CD4-positive, alpha-beta T cell treated with Interleukin-21 for 1 hour (primary cell): ENCODE data around the gene AKAP12.

Source experiments
- DNase-seq: peaks from one replicate; pipeline ENCODE4 v3.0.0-alpha.2; 2020

AKAP12 gene

DNA sequence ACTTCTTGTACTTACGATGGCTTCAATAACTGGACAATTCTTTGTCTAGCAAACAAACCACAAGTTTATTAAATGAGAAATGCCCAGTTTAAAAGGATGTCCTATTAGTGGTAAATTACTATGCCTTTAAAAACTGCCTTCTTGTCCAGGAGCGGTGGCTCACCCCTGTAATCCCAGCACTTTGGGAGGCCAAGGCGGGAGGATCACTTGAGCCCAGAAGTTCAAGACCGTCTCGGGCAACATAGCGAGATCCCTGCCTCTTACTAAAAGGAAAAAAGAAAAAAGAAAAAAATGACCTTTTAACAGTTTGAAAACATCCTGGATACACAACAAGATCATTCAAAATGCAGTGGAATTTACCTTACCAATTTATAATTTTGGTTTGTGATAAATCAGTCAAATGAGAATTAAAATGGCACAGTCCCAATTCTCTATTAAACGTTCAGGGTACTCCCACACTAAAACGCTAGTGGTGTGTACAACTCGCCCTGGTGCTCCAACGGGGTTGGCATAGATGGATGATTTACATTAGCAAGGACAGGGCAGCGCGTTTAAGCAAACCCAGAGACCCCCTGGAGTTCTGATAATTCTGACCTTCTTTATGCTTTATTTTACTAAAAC is 149.3 kb downstream of the AKAP12 start:
- DNase-seq: no peak

DNA sequence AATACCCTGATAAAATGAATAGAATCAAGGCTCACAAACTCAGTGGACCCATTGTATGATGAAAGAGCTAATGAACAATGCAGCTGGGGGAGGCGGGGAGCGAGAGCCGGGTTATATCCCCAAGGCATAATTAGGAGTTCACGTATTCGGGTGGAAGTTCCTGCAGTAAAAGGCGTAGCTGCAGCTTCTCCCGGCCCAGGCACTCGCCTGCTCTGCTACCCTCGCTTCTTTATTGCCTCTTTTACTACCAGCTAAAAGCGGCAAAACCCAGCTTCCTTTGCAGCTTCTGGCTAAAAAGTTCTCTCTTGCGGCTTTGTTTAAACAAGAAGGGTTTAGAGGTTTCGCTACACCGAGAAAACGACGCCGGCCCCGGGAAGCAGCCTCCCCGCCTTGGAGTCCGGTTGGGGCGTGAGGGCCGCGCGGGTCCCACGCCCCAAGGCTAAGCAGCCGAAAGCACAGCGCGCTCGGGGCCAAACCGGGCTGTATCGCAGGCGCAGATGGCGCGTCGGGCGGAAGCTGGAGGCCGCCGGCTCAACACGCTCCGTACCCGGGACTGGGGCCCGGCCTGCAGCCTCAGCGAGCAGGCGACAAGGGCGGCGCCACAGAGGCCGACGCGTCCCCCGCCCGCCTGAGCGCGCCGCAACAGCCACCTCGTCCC is 150.0 kb downstream of the AKAP12 start:
- no peak for DNase-seq

DNA sequence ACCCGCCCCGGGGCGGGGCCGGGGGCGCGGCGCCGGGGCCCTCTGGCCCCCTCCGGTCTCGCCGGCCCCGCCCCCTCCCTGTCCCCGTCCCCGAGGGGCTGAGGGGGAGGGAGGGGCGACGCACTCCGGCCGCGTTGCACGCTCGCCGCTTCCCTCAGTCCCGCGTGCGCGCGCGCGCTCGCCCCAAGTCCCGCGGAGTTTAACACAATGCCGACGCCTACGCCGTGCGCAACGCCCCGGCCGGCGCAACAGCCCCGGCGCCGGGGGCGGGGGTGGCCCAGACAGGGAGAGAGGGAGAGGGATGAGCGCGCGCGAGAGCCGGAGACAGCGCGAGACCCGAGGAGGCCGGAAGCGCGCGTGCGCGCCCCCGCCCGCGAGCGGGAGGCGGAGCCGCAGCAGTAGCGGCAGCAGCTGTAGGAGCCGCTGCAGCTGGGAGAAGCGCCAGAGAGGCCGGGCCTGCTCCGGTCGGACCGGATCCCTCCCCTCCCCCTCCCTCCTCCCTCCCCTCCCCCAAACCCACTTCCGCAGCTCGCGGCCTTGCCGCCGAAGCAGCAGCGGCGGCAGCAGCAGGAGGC is 150.6 kb downstream of the AKAP12 start:
- DNase-seq: peak; percentile 98

DNA sequence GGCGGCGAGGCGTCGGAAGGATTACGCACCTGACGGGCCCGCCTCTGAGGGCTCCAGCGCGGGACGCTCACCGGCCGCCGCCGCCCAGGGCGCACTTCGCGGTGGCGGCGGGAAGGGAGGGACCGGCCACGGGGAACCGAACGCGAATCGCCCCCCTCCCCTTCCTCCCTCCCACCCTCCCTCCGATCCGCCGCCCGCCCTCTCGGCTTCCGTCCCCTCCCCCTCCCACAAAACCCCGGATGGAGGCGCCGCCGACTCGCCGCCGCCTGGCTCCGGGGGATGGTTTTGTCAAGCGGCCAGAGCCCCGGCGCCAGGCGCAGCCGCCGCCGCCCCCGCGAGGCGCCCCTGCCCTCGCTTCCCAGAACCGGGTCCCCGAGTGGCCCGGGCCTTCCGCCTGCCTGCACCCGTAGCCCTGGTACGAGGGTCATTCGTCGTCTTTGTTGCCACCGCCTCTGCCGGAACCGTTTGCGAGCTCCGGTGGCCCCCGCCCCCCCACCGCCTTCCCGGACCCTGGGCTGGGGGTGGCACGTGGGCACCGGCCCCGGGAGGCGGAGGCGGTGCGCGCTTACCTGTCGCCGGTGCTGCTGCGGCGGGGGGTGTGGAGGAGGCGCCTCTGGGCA is 151.2 kb downstream of the AKAP12 start:
- DNase-seq: peak; percentile 87

DNA sequence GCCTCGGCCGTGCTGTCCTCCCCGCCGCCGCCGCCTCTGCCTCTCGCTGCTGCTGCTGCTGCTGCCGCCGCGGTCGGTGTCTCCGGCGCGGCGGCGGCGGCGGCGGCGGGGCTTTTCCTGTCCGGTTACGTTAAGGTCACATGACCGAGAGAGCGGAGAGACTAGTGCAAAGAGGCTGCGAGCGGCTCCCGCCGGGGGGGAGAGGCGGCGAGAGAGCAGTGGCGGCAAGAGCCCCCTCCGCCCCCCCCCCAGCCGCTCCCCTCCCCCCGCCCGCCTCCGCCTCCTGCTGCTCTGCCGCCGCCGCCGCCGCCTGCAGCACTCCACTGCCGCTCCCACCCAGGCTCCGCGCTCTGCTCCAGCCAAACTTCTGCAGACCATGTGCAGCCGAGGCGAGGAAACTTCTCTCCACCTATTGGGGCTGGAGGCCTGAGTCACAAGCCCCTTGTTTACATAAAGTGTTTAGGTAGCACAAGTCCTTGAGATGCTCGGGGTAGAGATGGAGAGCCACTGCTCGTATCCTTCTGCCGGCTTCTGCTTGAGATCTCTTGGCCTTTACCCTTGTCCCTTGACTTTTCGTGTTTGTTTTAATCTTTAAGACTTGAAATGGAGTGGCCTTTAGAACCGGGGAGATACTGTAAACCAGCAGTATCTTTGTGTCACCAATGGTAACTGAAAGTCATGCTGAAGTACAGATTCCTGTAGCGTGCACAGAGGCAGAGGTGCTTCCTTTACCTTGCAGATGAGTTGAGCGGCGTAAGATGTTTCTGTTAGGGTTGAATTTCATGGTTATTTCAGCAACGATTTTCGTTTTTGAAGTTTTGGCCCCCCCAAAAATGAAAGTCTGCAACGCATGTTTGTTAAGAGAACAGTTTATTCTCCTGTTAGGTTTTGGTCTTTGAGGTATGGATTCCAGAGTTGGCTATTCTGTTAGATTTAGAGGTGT is 152.0 kb downstream of the AKAP12 start, which contains the start of gene ZBTB2:
Gene ZBTB2 (minus strand): TSS at position 89 of the 943 bp plus-strand sequence. CDS start 17,922 bp downstream, outside the sequence.
- peak; percentile 86 for DNase-seq

DNA sequence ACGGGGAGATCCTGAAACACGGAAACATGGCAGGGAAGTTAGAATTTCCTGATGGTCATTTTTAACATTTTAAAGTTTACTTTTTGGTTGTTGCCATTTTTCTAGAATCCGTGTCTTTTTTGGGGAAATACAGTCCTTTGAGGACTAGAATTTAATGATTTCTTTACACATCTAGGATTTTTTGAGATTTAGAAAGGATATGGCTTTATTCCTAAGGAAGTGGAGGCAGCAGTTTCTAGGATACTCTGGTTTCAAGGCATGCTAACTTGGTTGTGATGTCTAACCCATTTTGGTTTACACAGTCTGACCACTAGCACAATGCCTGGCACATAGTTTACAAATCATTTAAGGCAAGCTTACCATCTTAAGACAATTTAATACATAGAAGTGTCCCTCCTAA is 152.7 kb downstream of the AKAP12 start:
- DNase-seq: no peak

DNA sequence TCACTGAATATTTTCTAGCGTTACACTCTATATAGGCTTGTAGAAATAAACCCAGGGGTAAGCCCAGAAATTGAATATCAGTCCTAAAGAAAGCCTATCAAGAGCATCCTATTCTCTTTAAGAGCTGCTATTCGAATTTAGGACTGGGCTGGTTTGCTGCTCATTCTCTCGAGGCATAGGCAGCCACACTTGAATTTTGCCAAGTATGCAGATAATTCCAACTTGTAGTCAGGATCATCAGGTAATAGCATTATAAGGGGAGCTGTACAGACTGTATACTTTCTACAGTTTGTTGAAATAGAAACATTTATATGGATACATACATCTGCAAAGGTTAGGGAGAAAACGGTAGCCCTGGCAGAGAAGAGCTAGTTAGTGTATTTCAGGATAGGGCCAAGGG is 153.6 kb downstream of the AKAP12 start:
- DNase-seq: no peak

DNA sequence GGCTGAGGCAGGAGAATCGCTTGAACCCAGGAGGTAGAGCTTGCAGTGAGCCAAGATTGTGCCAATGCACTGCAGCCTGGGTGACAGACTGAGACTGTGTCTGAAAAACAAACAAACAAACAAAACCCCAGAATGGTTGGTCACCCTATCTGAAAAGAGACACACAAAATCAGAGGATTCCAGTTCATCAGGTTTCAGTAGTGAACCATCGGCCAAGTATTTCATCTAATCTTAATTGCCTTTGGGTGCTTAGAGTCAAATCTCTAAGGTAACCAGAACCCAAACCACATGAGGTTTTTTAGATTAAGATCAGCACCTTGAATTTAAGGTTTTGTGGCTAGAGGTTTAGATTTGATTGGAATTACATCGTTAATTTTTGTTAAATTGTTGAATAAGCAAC is 159.9 kb downstream of the AKAP12 start:
- DNase-seq: peak; percentile 24

DNA sequence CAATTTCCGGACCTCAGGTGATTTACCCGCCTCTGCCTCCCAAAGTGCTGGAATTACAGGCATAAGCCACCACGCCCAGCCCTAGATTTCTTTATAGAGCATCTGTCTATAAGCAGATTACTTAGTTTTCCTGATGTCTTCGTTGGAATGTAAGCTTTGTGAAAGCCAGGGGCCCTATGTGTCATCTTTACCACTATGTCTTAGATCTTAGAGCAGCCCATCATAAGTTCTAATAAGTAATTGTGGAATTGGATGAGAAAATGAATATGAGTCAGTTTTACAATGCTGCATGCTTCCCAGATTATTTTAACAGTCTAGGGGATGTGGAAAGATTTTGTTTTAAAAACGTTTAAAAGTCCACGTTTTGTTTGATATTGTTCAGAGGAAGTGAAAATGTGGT is 160.7 kb downstream of the AKAP12 start:
- no peak for DNase-seq

DNA sequence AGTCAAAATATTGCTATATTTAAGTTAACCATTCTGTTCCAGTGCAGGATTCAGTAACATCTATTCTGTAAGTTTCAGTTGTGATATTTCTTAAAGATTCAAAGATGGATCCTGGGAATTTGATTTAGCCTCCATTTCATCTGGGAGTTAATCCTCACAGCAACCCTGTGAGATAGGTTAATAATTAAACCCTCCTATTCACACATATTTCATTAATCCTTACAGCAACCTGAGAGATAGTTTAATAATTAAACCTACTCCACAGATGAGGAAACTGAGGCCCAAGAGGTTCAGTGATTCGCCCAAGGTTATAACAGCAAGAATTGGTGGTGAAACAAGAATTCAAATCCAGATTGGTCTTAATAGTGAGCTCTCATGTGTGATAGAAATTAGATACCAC is 162.5 kb downstream of the AKAP12 start:
- DNase-seq: no peak

DNA sequence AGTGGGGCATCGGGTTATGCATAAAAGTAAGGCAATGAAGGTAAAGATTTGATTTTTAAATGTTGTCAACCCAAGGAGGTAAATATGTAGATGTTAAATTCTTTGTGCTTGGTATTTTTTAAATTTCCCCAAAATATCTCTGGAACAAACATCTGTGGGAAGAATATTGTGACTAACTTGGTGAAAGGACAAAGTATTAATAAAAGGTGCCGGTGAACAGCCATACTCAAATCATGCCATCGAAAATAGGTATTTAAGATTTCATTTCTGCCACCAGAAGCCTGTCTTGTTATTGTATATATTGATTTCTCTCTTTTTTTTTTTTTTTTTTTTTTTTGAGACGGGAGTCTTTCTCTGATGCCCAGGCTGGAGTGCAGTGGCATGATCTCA is 164.1 kb downstream of the AKAP12 start:
- no peak for DNase-seq
